OCI-LY7 (cell line): Measurements from ENCODE around the gene HOXC4. TPM values are rescaled to one million over a fixed set of nuclear protein-coding genes. Genes with fewer than 3 reads are reported as not detected.

Source experiments
- BruUV-seq: library from RNA; stranded (reverse); fragments of 400-500 nt; replicated peaks from 2 replicates; lab custom pipeline; 2021; lab: Mats Ljungman, UMichigan
- CTCF ChIA-PET: fragments of 300-600 bp; sonication (Branson Sonifier 250); formaldehyde crosslinking; loops from one replicate; lab custom pipeline; 2022; ENCODE audit warnings: antibody characterized with exemption; ENCODE audit not compliant: unreplicated experiment; lab: Charles Lee
- POLR2A ChIA-PET: fragments of 300-600 bp; sonication (Branson Sonifier 250); formaldehyde crosslinking; loops from one replicate; lab custom pipeline; 2022; ENCODE audit warnings: antibody characterized with exemption; lab: Charles Lee
- DNase-seq: peaks from one replicate; pipeline ENCODE4 v3.0.0-alpha.2; 2015; ENCODE audit warnings: low spot score
- H2AFZ ChIP-seq: fragments of 200-600 bp; sonication (generic), shearing (Covaris generic); 2 replicates; pipeline ENCODE4 v1.6.1; 2014; ENCODE audit warnings: mild to moderate bottlenecking, antibody characterized with exemption, low read length, moderate library complexity
- H3K27ac ChIP-seq: fragments of 200-600 bp; sonication (generic); 2 replicates; pipeline ENCODE4 v1.5.1; 2014; ENCODE audit warnings: mixed run types, low read depth, mild to moderate bottlenecking, moderate library complexity, low read length, inconsistent platforms; ENCODE audit not compliant: poor library complexity, severe bottlenecking
- H3K36me3 ChIP-seq: fragments of 200-600 bp; sonication (generic); 2 replicates; pipeline ENCODE4 v1.6.1; 2014; ENCODE audit warnings: mild to moderate bottlenecking, antibody characterized with exemption, low read length, moderate library complexity, mixed read lengths; ENCODE audit not compliant: insufficient read depth
- H3K4me1 ChIP-seq: fragments of 200-600 bp; sonication (generic); 2 replicates; pipeline ENCODE4 v1.5.1; 2014; ENCODE audit warnings: mild to moderate bottlenecking, low read length; ENCODE audit not compliant: insufficient read depth, poor library complexity, severe bottlenecking
- H3K4me2 ChIP-seq: fragments of 200-600 bp; sonication (generic); 2 replicates; pipeline ENCODE4 v1.6.1; 2014; ENCODE audit warnings: mild to moderate bottlenecking, low read length
- H3K4me3 ChIP-seq: fragments of 200-600 bp; sonication (generic); 2 replicates; pipeline ENCODE4 v1.5.1; 2014; ENCODE audit warnings: mild to moderate bottlenecking, low read depth, low read length; ENCODE audit not compliant: poor library complexity, severe bottlenecking
- H3K79me2 ChIP-seq: fragments of 200-600 bp; sonication (generic); 2 replicates; pipeline ENCODE4 v1.6.1; 2016; ENCODE audit warnings: low read depth, mild to moderate bottlenecking, low read length, moderate library complexity, mixed read lengths; ENCODE audit not compliant: insufficient read depth
- H3K9me2 ChIP-seq: fragments of 200-600 bp; sonication (generic); 2 replicates; pipeline ENCODE4 v1.6.1; 2016; ENCODE audit warnings: mild to moderate bottlenecking, low read length, mixed read lengths; ENCODE audit not compliant: insufficient read depth
- H3K9me3 ChIP-seq: fragments of 200-600 bp; sonication (generic); 2 replicates; pipeline ENCODE4 v1.6.1; 2014; ENCODE audit warnings: mild to moderate bottlenecking, mixed run types, low read length, mixed read lengths
- H4K20me1 ChIP-seq: fragments of 200-600 bp; sonication (generic); 2 replicates; pipeline ENCODE4 v1.6.1; 2014; ENCODE audit warnings: mild to moderate bottlenecking, antibody characterized with exemption, low read length, moderate library complexity, mixed read lengths; ENCODE audit not compliant: insufficient read depth
- EZH2phosphoT487 ChIP-seq: fragments of 200-600 bp; sonication (generic); IDR thresholded peaks from 2 replicates; pipeline ENCODE4 v1.6.1; 2018; ENCODE audit warnings: low read depth, borderline replicate concordance, mild to moderate bottlenecking, mixed run types, antibody characterized with exemption, low read length, moderate library complexity, mixed read lengths
- intact Hi-C: fragments of 100-400 bp; cut with micrococcal nuclease; formaldehyde crosslinking; loops from one replicate; pipeline ENCODE4 v1.10.0; 2022; ENCODE audit not compliant: unreplicated experiment
- total RNA-seq, 2 experiments: library from RNA; depleted of rRNA in 1 of 2; stranded (reverse); fragments of >200 nt in 1 of 2; shearing (Covaris generic) in 1 of 2; gene quantifications; 2 replicates each; pipeline ENCODE4 v1.2.3, GENCODE V29; 2014 to 2022
- TF ChIP-seq, protein P1 (sequence below): fragments of 200-600 bp; sonication (generic); conservative IDR thresholded peaks from 2 replicates; pipeline ENCODE4 v1.5.1; 2014; ENCODE audit warnings: mild to moderate bottlenecking, antibody characterized with exemption, low read length, moderate library complexity, mixed read lengths

Gene HOXC4
- total RNA-seq, 2 experiments from 2014 or later: 7.1 to 20.0 TPM

DNA sequence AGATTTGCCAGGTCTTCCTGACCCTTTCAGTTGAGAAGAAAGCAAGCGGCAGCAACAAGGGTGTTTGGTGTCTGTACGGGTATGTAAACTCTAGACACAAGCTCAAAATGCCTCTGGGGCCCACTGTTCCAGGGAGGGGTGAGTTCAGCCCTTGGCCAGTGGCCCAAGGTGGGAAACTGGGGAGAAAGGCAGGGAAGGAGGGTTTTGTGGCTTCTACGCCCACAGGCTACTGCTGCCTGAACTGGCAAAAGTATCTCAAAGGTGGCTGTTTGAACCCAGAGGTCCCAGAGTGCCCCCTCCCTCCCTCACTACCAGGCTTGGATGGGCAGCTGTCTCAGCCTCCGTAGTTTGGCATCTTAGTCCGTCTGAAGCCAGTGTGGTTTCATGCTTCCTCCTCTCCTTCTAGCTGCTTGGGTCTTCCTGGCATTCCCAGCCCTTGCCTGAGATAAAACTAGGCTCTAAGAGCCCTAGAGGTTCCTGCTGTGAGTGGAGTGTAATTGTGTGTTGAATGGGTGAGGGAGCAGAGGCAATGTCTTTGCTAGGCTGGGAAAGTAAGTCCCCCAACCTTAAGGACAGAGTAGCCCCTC, 15.3 kb upstream of the HOXC4 start:
- intact Hi-C loops: no loop called here
- Histone ChIP-seq H3K79me2 (no peaks in the 10 kb centered on the region), H3K36me3 (no peaks in the 10 kb centered on the region), H3K4me1 (peaks cover 42% of the 10 kb centered on the region), H2AFZ (no peak overlapping the region), H3K9me3 (no peaks in the 10 kb centered on the region), H3K4me2 (no peak overlapping the region), H3K27ac (no peak overlapping the region), H3K9me2 (no peaks in the 10 kb centered on the region), H3K4me3 (no peak overlapping the region), H4K20me1 (no peaks in the 10 kb centered on the region)
- TF ChIP-seq, protein P1, sequence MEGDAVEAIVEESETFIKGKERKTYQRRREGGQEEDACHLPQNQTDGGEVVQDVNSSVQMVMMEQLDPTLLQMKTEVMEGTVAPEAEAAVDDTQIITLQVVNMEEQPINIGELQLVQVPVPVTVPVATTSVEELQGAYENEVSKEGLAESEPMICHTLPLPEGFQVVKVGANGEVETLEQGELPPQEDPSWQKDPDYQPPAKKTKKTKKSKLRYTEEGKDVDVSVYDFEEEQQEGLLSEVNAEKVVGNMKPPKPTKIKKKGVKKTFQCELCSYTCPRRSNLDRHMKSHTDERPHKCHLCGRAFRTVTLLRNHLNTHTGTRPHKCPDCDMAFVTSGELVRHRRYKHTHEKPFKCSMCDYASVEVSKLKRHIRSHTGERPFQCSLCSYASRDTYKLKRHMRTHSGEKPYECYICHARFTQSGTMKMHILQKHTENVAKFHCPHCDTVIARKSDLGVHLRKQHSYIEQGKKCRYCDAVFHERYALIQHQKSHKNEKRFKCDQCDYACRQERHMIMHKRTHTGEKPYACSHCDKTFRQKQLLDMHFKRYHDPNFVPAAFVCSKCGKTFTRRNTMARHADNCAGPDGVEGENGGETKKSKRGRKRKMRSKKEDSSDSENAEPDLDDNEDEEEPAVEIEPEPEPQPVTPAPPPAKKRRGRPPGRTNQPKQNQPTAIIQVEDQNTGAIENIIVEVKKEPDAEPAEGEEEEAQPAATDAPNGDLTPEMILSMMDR: no peak
- no peak for TF ChIP-seq EZH2phosphoT487
- no peak for DNase-seq
- ChIA-PET CTCF (no interaction called here), POLR2A (no interaction called here)
- no TSS peak for BruUV-seq

DNA sequence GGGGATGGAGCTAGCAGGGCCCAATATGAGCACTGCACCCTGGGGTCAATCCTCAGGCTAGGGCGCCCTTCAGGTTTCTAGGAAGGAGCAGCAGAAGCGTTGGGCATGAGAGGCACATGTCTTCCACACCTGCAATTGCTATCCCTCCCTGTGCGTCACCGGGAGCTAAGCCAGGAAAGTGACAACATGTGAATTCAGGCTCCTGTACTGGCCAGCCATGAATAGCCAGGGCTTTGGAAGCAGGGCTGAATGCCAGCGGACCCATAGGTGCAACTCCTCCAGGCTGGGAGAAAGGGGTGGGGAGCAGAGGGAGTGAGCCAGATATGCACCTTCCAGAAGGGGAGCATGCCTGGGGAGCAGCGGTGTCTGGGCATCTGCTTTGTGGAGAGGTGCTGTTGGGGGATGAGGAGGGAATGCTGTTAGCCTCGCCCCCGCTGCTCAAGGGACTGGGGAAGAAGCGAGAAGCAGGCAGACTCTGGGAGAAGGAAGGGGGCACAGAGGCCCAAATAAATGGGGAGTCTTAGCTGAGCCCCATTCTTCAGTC, 14.7 kb upstream of the HOXC4 start:
- intact Hi-C loops: no loop called here
- no peaks in the 10 kb centered on the region for H3K9me2 ChIP-seq
- no peak overlapping the region for H2AFZ ChIP-seq
- no peak overlapping the region for H3K4me2 ChIP-seq
- H3K27ac ChIP-seq: no peak overlapping the region
- H3K9me3 ChIP-seq: no peaks in the 10 kb centered on the region
- BruUV-seq: no TSS peak
- no peak overlapping the region for H3K4me3 ChIP-seq
- H3K79me2 ChIP-seq: no peaks in the 10 kb centered on the region
- H4K20me1 ChIP-seq: no peaks in the 10 kb centered on the region
- POLR2A ChIA-PET: no interaction called here
- CTCF ChIA-PET: no interaction called here
- H3K4me1 ChIP-seq: peaks cover 48% of the 10 kb centered on the region
- no peak for DNase-seq
- no peaks in the 10 kb centered on the region for H3K36me3 ChIP-seq
- no peak for TF ChIP-seq EZH2phosphoT487

DNA sequence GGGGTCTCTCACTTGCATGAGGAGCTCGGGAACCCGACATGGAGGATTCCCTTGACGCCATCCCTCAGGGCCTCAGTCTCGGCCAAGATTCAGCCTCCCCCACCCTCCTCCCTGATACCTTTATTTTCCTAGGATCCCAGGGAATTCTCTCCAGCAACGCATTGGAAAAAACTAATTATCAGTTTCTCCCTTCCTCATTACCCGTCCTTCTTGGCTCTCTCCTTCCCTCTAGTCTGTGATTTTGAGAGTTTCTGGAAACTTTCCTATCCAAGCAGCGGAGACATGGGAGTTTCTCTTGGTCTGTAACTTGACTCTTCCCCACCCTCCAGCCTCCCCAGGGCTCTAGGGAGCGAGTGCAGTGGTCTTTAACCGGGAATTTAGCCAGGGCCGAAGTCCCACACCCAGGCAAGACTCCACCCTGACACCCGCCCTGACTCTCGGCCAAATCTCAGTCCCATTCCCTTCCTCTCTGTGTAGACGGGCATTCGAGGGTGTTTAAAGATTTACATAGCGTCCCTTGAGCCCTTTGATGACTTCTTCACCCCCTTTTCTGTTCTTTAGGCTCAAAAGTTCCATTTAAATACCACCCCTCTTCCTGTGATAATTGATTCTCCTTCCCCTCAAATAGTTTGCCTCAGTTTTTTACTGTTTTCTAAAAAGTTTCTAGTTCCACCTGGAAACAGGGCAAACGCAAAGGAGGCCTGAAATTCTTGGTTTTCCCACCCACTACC, 14.1 kb upstream of the HOXC4 start:
- no peaks in the 10 kb centered on the region for H3K9me2 ChIP-seq
- no peaks in the 10 kb centered on the region for H3K36me3 ChIP-seq
- POLR2A ChIA-PET: interaction anchor here (1.2 kb wide), 1 partner anchor 13 kb away, joined by 3 read pairs; no protein-coding TSS in a partner anchor
- TF ChIP-seq, protein P1: no peak
- TF ChIP-seq EZH2phosphoT487: no peak
- H3K9me3 ChIP-seq: no peaks in the 10 kb centered on the region
- CTCF ChIA-PET: no interaction called here
- H3K79me2 ChIP-seq: no peaks in the 10 kb centered on the region
- BruUV-seq: no TSS peak
- H3K4me1 ChIP-seq: peaks cover 55% of the 10 kb centered on the region
- no peak for DNase-seq
- peak overlapping the region; percentile 13; the same call in 1 of the 2 replicates for H3K4me2 ChIP-seq
- no peaks in the 10 kb centered on the region for H4K20me1 ChIP-seq
- intact Hi-C loops: no loop called here
- H3K27ac ChIP-seq: no peak overlapping the region
- peak overlapping the region; percentile 85 for H2AFZ ChIP-seq
- no peak overlapping the region for H3K4me3 ChIP-seq
